HEK293 (cell line): ENCODE data around the gene GRID2.

Source experiments
- CTCF ChIA-PET: fragments of 350-600 bp; formaldehyde crosslinking; extraction: SDS; loops from one replicate; lab custom pipeline; 2021; ENCODE audit warnings: antibody characterized with exemption; lab: Yijun Ruan, JAX
- POLR2A ChIA-PET: fragments of 300-600 bp; formaldehyde crosslinking; extraction: SDS; loops from one replicate; lab custom pipeline; 2020; ENCODE audit warnings: antibody characterized with exemption, inconsistent platforms; lab: Yijun Ruan, JAX
- H3K27ac ChIP-seq: fragments of 200-500 bp; sonication (Bioruptor generic); 2 replicates; pipeline ENCODE4 v1.5.1; 2014; ENCODE audit warnings: low read depth, low read length, control low read depth, inconsistent platforms; ENCODE audit errors: extremely low read depth
- H3K36me3 ChIP-seq, 2 experiments: fragments of 200-500 bp in 1 of 2; sonication (Bioruptor generic) in 1 of 2; 1 replicate in 1 of 2; 2 replicates in 1 of 2; pipeline ENCODE4 v1.5.1; 2014 to 2017; ENCODE audit warnings: inconsistent platforms in 2 of 2, low read length in 2 of 2; ENCODE audit not compliant: control insufficient read depth in 2 of 2, insufficient read depth in 1 of 2
- H3K4me1 ChIP-seq: fragments of 200-500 bp; sonication (Bioruptor generic); 2 replicates; pipeline ENCODE4 v1.5.1; 2014; ENCODE audit warnings: mild to moderate bottlenecking, low read length, inconsistent platforms; ENCODE audit not compliant: control insufficient read depth, insufficient read depth
- H3K4me3 ChIP-seq: 2 replicates; pipeline ENCODE4 v1.5.1; 2011; ENCODE audit warnings: low read depth, mild to moderate bottlenecking, control low read depth, low read length, moderate library complexity
- H3K9me3 ChIP-seq: fragments of 200-500 bp; sonication (Bioruptor generic); 2 replicates; pipeline ENCODE4 v1.5.1; 2014; ENCODE audit warnings: low read depth, low read length, inconsistent platforms; ENCODE audit not compliant: control insufficient read depth, insufficient read depth
- KLF17 ChIP-seq: fragments of 450-650 bp; formaldehyde crosslinking; IDR thresholded peaks from 2 replicates; pipeline ENCODE4 v1.5.1; 2016; ENCODE audit warnings: missing biosample characterization, missing genetic modification characterization
- PRDM1 ChIP-seq: fragments of 450-650 bp; formaldehyde crosslinking; IDR thresholded peaks from 2 replicates; pipeline ENCODE4; 2016; ENCODE audit warnings: missing biosample characterization, missing genetic modification characterization
- YY2 ChIP-seq: fragments of 450-650 bp; formaldehyde crosslinking; IDR thresholded peaks from 2 replicates; pipeline ENCODE4 v1.5.1; 2016; ENCODE audit warnings: missing biosample characterization, missing genetic modification characterization
- ZBTB8A ChIP-seq: fragments of 450-650 bp; formaldehyde crosslinking; IDR thresholded peaks from 2 replicates; pipeline ENCODE4 v1.5.1; 2016; ENCODE audit warnings: missing biosample characterization, missing genetic modification characterization
- ZFP3 ChIP-seq: fragments of 450-650 bp; formaldehyde crosslinking; IDR thresholded peaks from 2 replicates; pipeline ENCODE4 v1.5.1; 2016; ENCODE audit warnings: low read depth, missing biosample characterization, missing genetic modification characterization
- ZNF140 ChIP-seq: fragments of 450-650 bp; formaldehyde crosslinking; IDR thresholded peaks from 2 replicates; pipeline ENCODE4 v1.5.1; 2016; ENCODE audit warnings: missing biosample characterization, missing genetic modification characterization
- ZNF146 ChIP-seq: fragments of 450-650 bp; formaldehyde crosslinking; IDR thresholded peaks from 2 replicates; pipeline ENCODE4 v1.5.1; 2016; ENCODE audit warnings: missing biosample characterization, missing genetic modification characterization
- ZNF155 ChIP-seq: fragments of 450-650 bp; formaldehyde crosslinking; IDR thresholded peaks from 2 replicates; pipeline ENCODE4 v1.5.1; 2016; ENCODE audit warnings: missing biosample characterization, missing genetic modification characterization
- ZNF16 ChIP-seq: fragments of 450-650 bp; formaldehyde crosslinking; IDR thresholded peaks from 2 replicates; pipeline ENCODE4 v1.5.1; 2016; ENCODE audit warnings: low read depth, missing biosample characterization, missing genetic modification characterization
- ZNF19 ChIP-seq: fragments of 450-650 bp; formaldehyde crosslinking; IDR thresholded peaks from 2 replicates; pipeline ENCODE4; 2016; ENCODE audit warnings: missing biosample characterization, missing genetic modification characterization, low read depth
- ZNF26 ChIP-seq: fragments of 450-650 bp; formaldehyde crosslinking; IDR thresholded peaks from 2 replicates; pipeline ENCODE4 v1.5.1; 2016; ENCODE audit warnings: missing biosample characterization, missing genetic modification characterization
- ZNF274 ChIP-seq, 2 experiments: fragments of 200-500 bp in 1 of 2; fragments of 450-650 bp in 1 of 2; sonication (Bioruptor generic) in 1 of 2; formaldehyde crosslinking in 1 of 2; IDR thresholded peaks; 2 replicates each; pipeline versions ENCODE4 v1.5.1 to v1.6.1; 2014 to 2016; ENCODE audit warnings: borderline replicate concordance in 1 of 2, inconsistent platforms in 1 of 2, low read length in 1 of 2, missing biosample characterization in 1 of 2, missing genetic modification characterization in 1 of 2
- ZNF292 ChIP-seq: fragments of 450-650 bp; formaldehyde crosslinking; IDR thresholded peaks from 2 replicates; pipeline ENCODE4 v1.5.1; 2016; ENCODE audit warnings: low read depth, missing biosample characterization, missing genetic modification characterization, borderline replicate concordance
- ZNF324 ChIP-seq: fragments of 450-650 bp; formaldehyde crosslinking; IDR thresholded peaks from 2 replicates; pipeline ENCODE4 v1.5.1; 2016; ENCODE audit warnings: missing biosample characterization, missing genetic modification characterization
- ZNF341 ChIP-seq: fragments of 450-650 bp; formaldehyde crosslinking; IDR thresholded peaks from 2 replicates; pipeline ENCODE4; 2016; ENCODE audit warnings: low read depth, missing biosample characterization, missing genetic modification characterization
- ZNF394 ChIP-seq: fragments of 450-650 bp; formaldehyde crosslinking; IDR thresholded peaks from 2 replicates; pipeline ENCODE4 v1.5.1; 2016; ENCODE audit warnings: missing biosample characterization, missing genetic modification characterization, mild to moderate bottlenecking, moderate library complexity, borderline replicate concordance
- ZNF398 ChIP-seq: fragments of 450-650 bp; formaldehyde crosslinking; IDR thresholded peaks from 2 replicates; pipeline ENCODE4 v1.5.1; 2017; ENCODE audit warnings: missing biosample characterization, missing genetic modification characterization
- ZNF404 ChIP-seq: fragments of 450-650 bp; formaldehyde crosslinking; IDR thresholded peaks from 2 replicates; pipeline ENCODE4 v1.5.1; 2017; ENCODE audit warnings: missing biosample characterization, missing genetic modification characterization
- ZNF473 ChIP-seq: fragments of 450-650 bp; formaldehyde crosslinking; IDR thresholded peaks from 2 replicates; pipeline ENCODE4 v1.5.1; 2017; ENCODE audit warnings: missing biosample characterization, missing genetic modification characterization
- ZNF558 ChIP-seq: fragments of 450-650 bp; formaldehyde crosslinking; IDR thresholded peaks from 2 replicates; pipeline ENCODE4 v1.5.1; 2016; ENCODE audit warnings: missing biosample characterization, missing genetic modification characterization
- ZNF560 ChIP-seq: fragments of 450-650 bp; formaldehyde crosslinking; IDR thresholded peaks from 2 replicates; pipeline ENCODE4 v1.5.1; 2017; ENCODE audit warnings: missing biosample characterization, missing genetic modification characterization, borderline replicate concordance
- ZNF571 ChIP-seq: fragments of 450-650 bp; formaldehyde crosslinking; IDR thresholded peaks from 2 replicates; pipeline ENCODE4 v1.5.0; 2017; ENCODE audit warnings: missing biosample characterization, missing genetic modification characterization
- ZNF600 ChIP-seq: fragments of 450-650 bp; formaldehyde crosslinking; IDR thresholded peaks from 2 replicates; pipeline ENCODE4 v1.5.1; 2016; ENCODE audit warnings: missing biosample characterization, missing genetic modification characterization
- ZNF692 ChIP-seq: fragments of 450-650 bp; formaldehyde crosslinking; IDR thresholded peaks from 2 replicates; pipeline ENCODE4 v1.5.1; 2016; ENCODE audit warnings: missing biosample characterization, missing genetic modification characterization
- ZNF768 ChIP-seq: fragments of 450-650 bp; formaldehyde crosslinking; IDR thresholded peaks from 2 replicates; pipeline ENCODE4 v1.5.1; 2018; ENCODE audit warnings: missing biosample characterization, mild to moderate bottlenecking, missing genetic modification characterization

Gene GRID2

GRCh38 chr4:92988301-92988700, 684.5 kb downstream of the GRID2 start:
- Histone ChIP-seq H3K4me3 (no peak overlapping the region), H3K9me3 (no peaks in the 10 kb centered on the region), H3K36me3 (no peaks in the 10 kb centered on the region), H3K4me1 (0 out of 2 replicates have a peak, but pooled peaks cover 4% of the 10 kb centered on the region), H3K27ac (no peak overlapping the region)
- ChIA-PET POLR2A (no interaction called here), CTCF (no interaction called here)
- TF ChIP-seq ZNF560 (no peak), ZNF558 (tag by site-specific recombination) (no peak), ZFP3 (tag by site-specific recombination) (no peak), ZNF324 (tag by site-specific recombination) (no peak), ZNF26 (tag by site-specific recombination) (no peak), ZNF404 (tag by site-specific recombination) (no peak), ZNF274 (IDR thresholded peaks at IDR 0.05; ENCODE audit: low read length) (no peak), ZNF274 (tag by site-specific recombination; IDR thresholded peaks at IDR 0.05; ENCODE audit: borderline replicate concordance) (no peak), ZNF394 (tag by site-specific recombination) (no peak), ZNF473 (tag by site-specific recombination) (no peak), PRDM1 (tag by site-specific recombination) (no peak), ZNF768 (tag by site-specific recombination) (no peak), ZBTB8A (no peak), ZNF571 (no peak)

GRCh38 chr4:92992758-92993157, 689.0 kb downstream of the GRID2 start:
- ChIA-PET CTCF (no interaction called here), POLR2A (no interaction called here)
- Histone ChIP-seq H3K4me1 (0 out of 2 replicates have a peak, but pooled peaks cover 4% of the 10 kb centered on the region), H3K36me3 (no peaks in the 10 kb centered on the region), H3K27ac (no peak overlapping the region), H3K9me3 (no peaks in the 10 kb centered on the region), H3K4me3 (no peak overlapping the region)
- no peak for TF ChIP-seq ZNF341 (tag by site-specific recombination)
- TF ChIP-seq ZNF146: no peak
- no peak for TF ChIP-seq ZNF19 (tag by site-specific recombination)
- no peak for TF ChIP-seq ZNF155 (tag by site-specific recombination)
- TF ChIP-seq ZNF292: no peak

- TF ChIP-seq YY2: no peak
- no peak for TF ChIP-seq ZNF140
- TF ChIP-seq ZNF571: no peak
- no peak for TF ChIP-seq ZNF692
- TF ChIP-seq KLF17: no peak
- no peak for TF ChIP-seq ZNF16 (tag by site-specific recombination)
- TF ChIP-seq ZNF600 (tag by site-specific recombination): no peak
- no peak for TF ChIP-seq ZNF398 (tag by site-specific recombination)
- no peak for TF ChIP-seq ZNF274 (IDR thresholded peaks at IDR 0.05; ENCODE audit: low read length)
- TF ChIP-seq ZNF274 (tag by site-specific recombination; IDR thresholded peaks at IDR 0.05; ENCODE audit: borderline replicate concordance): no peak
- TF ChIP-seq, all 188 proteins: peak for 0
- Histone ChIP-seq H3K27ac (no peak overlapping the region), H3K4me1 (0 out of 2 replicates have a peak, but pooled peaks cover 4% of the 10 kb centered on the region), H3K36me3 (no peaks in the 10 kb centered on the region), H3K4me3 (no peak overlapping the region), H3K9me3 (no peaks in the 10 kb centered on the region)
- POLR2A ChIA-PET: no interaction called here
- CTCF ChIA-PET: no interaction called here
Observed at GRCh38 chr4:92994727-92995126, 691.0 kb downstream of the GRID2 start.
